H9 (cell line): ENCODE results near the gene DGKH. TPM values are rescaled to one million over a fixed set of nuclear protein-coding genes. Genes with fewer than 3 reads are reported as not detected.
"Not testable (repeated sequence)": the region's sequence is repeated elsewhere in the genome, so short reads cannot be mapped to it uniquely, and the experiment has no call there.

ENCODE experiments used
- DNase-seq: peaks from one replicate; pipeline ENCODE4 v3.0.0-alpha.2; 2017
- H2AFZ ChIP-seq: one replicate; pipeline ENCODE4 v1.6.1; 2013; ENCODE audit warnings: mild to moderate bottlenecking, low read length, control low read depth, moderate library complexity
- H2AK5ac ChIP-seq: 2 replicates; pipeline ENCODE4 v1.6.1; 2013; ENCODE audit warnings: low read length, control low read depth, mixed read lengths; ENCODE audit not compliant: insufficient read length
- H2BK120ac ChIP-seq: one replicate; pipeline ENCODE4 v1.6.1; 2013; ENCODE audit warnings: low read depth, mild to moderate bottlenecking, low read length, control low read depth, inconsistent platforms; ENCODE audit not compliant: poor library complexity, severe bottlenecking
- H2BK12ac ChIP-seq: 2 replicates; pipeline ENCODE4 v1.6.1; 2013; ENCODE audit warnings: low read length, control low read depth, mixed read lengths, low read depth; ENCODE audit not compliant: insufficient read length
- H2BK15ac ChIP-seq: 2 replicates; pipeline ENCODE4 v1.6.1; 2013; ENCODE audit warnings: low read depth, low read length, control low read depth
- H2BK20ac ChIP-seq: one replicate; pipeline ENCODE4 v1.6.1; 2013; ENCODE audit warnings: low read depth, mild to moderate bottlenecking, low read length, control low read depth, inconsistent platforms; ENCODE audit not compliant: poor library complexity, severe bottlenecking
- H2BK5ac ChIP-seq: 2 replicates; pipeline ENCODE4 v1.6.1; 2013; ENCODE audit warnings: low read length, control low read depth, mixed read lengths; ENCODE audit not compliant: insufficient read length
- H3K14ac ChIP-seq: 2 replicates; pipeline ENCODE4 v1.6.1; 2013; ENCODE audit warnings: low read length, control low read depth; ENCODE audit not compliant: insufficient read depth
- H3K18ac ChIP-seq: 2 replicates; pipeline ENCODE4 v1.6.1; 2013; ENCODE audit warnings: low read depth, mild to moderate bottlenecking, mixed read lengths, low read length, control low read depth; ENCODE audit not compliant: insufficient read length
- H3K23ac ChIP-seq: 2 replicates; pipeline ENCODE4 v1.6.1; 2013; ENCODE audit warnings: low read length, control low read depth, mixed read lengths, low read depth; ENCODE audit not compliant: insufficient read length
- H3K23me2 ChIP-seq: 2 replicates; pipeline ENCODE4 v1.6.1; 2013; ENCODE audit warnings: low read depth, mild to moderate bottlenecking, mixed read lengths, low read length, control low read depth; ENCODE audit not compliant: insufficient read length, poor library complexity, severe bottlenecking
- H3K27ac ChIP-seq: 2 replicates; pipeline ENCODE4 v1.5.1; 2013; ENCODE audit warnings: low read length, control low read depth, mixed read lengths, low read depth; ENCODE audit not compliant: insufficient read length
- H3K27me3 ChIP-seq: 2 replicates; pipeline ENCODE4 v1.6.1; 2013; ENCODE audit warnings: low read length, control low read depth, inconsistent platforms; ENCODE audit not compliant: insufficient read depth
- H3K4ac ChIP-seq: 2 replicates; pipeline ENCODE4 v1.6.1; 2013; ENCODE audit warnings: low read depth, mild to moderate bottlenecking, control low read depth, inconsistent platforms, low read length, moderate library complexity
- H3K4me1 ChIP-seq: 2 replicates; pipeline ENCODE4 v1.6.1; 2013; ENCODE audit warnings: low read length, control low read depth, inconsistent platforms; ENCODE audit not compliant: insufficient read depth
- H3K4me2 ChIP-seq: 2 replicates; pipeline ENCODE4 v1.6.1; 2013; ENCODE audit warnings: low read length, control low read depth, mixed read lengths; ENCODE audit not compliant: insufficient read length, insufficient read depth
- H3K56ac ChIP-seq: 2 replicates; pipeline ENCODE4 v1.6.1; 2013; ENCODE audit warnings: low read depth, mild to moderate bottlenecking, mixed read lengths, low read length, control low read depth; ENCODE audit not compliant: insufficient read length
- H3K79me1 ChIP-seq: 2 replicates; pipeline ENCODE4 v1.6.1; 2013; ENCODE audit warnings: low read depth, mild to moderate bottlenecking, moderate library complexity, low read length, control low read depth, inconsistent platforms; ENCODE audit not compliant: insufficient read depth, poor library complexity, severe bottlenecking
- H3K79me2 ChIP-seq: 2 replicates; pipeline ENCODE4 v1.6.1; 2013; ENCODE audit warnings: low read length, control low read depth, inconsistent platforms; ENCODE audit not compliant: insufficient read depth
- H3K9ac ChIP-seq: 2 replicates; pipeline ENCODE4 v1.6.1; 2013; ENCODE audit warnings: low read length, control low read depth, mixed read lengths; ENCODE audit not compliant: insufficient read length; ENCODE audit errors: extremely low read depth
- H3K9me3 ChIP-seq: one replicate; pipeline ENCODE4 v1.6.1; 2013; ENCODE audit warnings: low read depth, low read length, inconsistent platforms; ENCODE audit not compliant: control insufficient read depth
- H3T11ph ChIP-seq: one replicate; pipeline ENCODE4 v1.6.1; 2013; ENCODE audit warnings: mild to moderate bottlenecking, low read length, control low read depth, inconsistent platforms
- H4K20me1 ChIP-seq: one replicate; pipeline ENCODE4 v1.6.1; 2013; ENCODE audit not compliant: control insufficient read depth, insufficient read length, insufficient read depth
- H4K5ac ChIP-seq: 2 replicates; pipeline ENCODE4 v1.6.1; 2013; ENCODE audit warnings: low read depth, mild to moderate bottlenecking, mixed read lengths, low read length, control low read depth; ENCODE audit not compliant: insufficient read length
- H4K8ac ChIP-seq: replicated peaks from 2 replicates; pipeline ENCODE4 v1.6.1; 2013; ENCODE audit warnings: low read length, control low read depth, mixed read lengths, low read depth; ENCODE audit not compliant: insufficient read length
- H4K91ac ChIP-seq: 2 replicates; pipeline ENCODE4 v1.6.1; 2013; ENCODE audit warnings: low read depth, mild to moderate bottlenecking, moderate library complexity, mixed read lengths, low read length, control low read depth; ENCODE audit not compliant: insufficient read length
- H3K27ac Mint-ChIP-seq, 3 experiments: 2 replicates in 2 of 3; 3 replicates in 1 of 3; pipeline ENCODE4 v1.8.0; 2020 to 2021; ENCODE audit warnings: mixed read lengths in 3 of 3, mild to moderate bottlenecking in 1 of 3, moderate library complexity in 1 of 3
- H3K27me3 Mint-ChIP-seq: 2 replicates; pipeline ENCODE4 v1.8.0; 2021; ENCODE audit warnings: low read depth, mild to moderate bottlenecking, moderate library complexity, mixed read lengths
- H3K36me3 Mint-ChIP-seq, 3 experiments: 2 replicates in 2 of 3; 3 replicates in 1 of 3; pipeline ENCODE4 v1.8.0; 2020 to 2021; ENCODE audit warnings: low read depth in 3 of 3, mixed read lengths in 3 of 3; ENCODE audit not compliant: insufficient read depth in 1 of 3
- H3K4me1 Mint-ChIP-seq, 2 experiments: 2 replicates each; pipeline ENCODE4 v1.8.0; 2020; ENCODE audit warnings: mixed read lengths in 2 of 2
- H3K4me3 Mint-ChIP-seq, 2 experiments: 2 replicates in 1 of 2; 3 replicates in 1 of 2; pipeline ENCODE4 v1.8.0; 2020 to 2021; ENCODE audit warnings: mild to moderate bottlenecking in 2 of 2, mixed read lengths in 2 of 2, moderate library complexity in 1 of 2
- H3K9me3 Mint-ChIP-seq, 2 experiments: 2 replicates in 1 of 2; 3 replicates in 1 of 2; pipeline ENCODE4 v1.8.0; 2020; ENCODE audit warnings: mild to moderate bottlenecking in 2 of 2, mixed read lengths in 2 of 2, moderate library complexity in 1 of 2
- CTCF ChIP-seq: fragments of 200-600 bp; sonication (generic); conservative IDR thresholded peaks from 3 replicates; pipeline ENCODE4 v1.8.0; 2021; ENCODE audit warnings: antibody characterized with exemption, mild to moderate bottlenecking
- WGBS: extraction: QIAGEN DNeasy Blood & Tissue Kit; methylation state at CpG from one replicate; pipeline ENCODE4 v1.1.7; 2013; ENCODE audit warnings: missing lambda C conversion rate, low lambda C conversion rate, mixed read lengths; ENCODE audit not compliant: insufficient read length; ENCODE audit errors: extremely low coverage; 5-methylcytosine and 5-hydroxymethylcytosine counted together
- total RNA-seq: library from RNA; stranded (reverse); gene quantifications from 2 replicates; pipeline ENCODE4 v1.2.1, GENCODE V29; 2021

Gene DGKH
- total RNA-seq, 1 experiment from 2014 or later, result 8.6 TPM

DNA sequence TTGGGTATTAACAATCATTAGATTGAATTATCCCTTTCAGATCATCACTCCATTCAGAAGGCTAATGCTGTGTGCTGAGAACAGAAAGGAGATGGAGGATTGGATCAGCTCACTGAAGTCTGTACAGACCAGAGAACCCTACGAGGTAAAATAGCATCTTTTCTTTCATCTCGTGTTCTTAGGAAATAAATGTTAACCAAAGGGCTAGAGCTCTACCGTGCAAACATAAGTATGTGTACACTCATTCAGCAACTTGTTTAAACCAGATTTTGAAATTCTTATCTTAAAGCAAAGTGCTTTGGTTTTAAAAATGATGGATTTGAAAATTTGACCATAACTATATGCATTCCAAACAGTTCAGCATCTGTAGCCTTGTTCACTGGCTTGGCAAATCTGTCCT lies 106.8 kb downstream of the DGKH start:
- H3K27me3 ChIP-seq, result no peaks in the 10 kb centered on the region
- H3K4me1 ChIP-seq, result no peaks in the 10 kb centered on the region
- H4K5ac ChIP-seq, result no peak overlapping the region
- H4K91ac ChIP-seq, result no peak overlapping the region
- H2BK120ac ChIP-seq, result no peak overlapping the region
- no peak overlapping the region for H3K27ac ChIP-seq
- Mint-ChIP-seq H3K9me3 (no peaks in the 10 kb centered on the region), H3K4me1 (peaks cover 5 to 6% of the 10 kb centered on the region in 2 experiments; a peak in 2 of 4 replicates), H3K4me3 (no peak overlapping the region), H3K36me3 (peaks cover 4 to 13% (median 9%) of the 10 kb centered on the region in 3 experiments; a peak in 3 of 7 replicates), H3K27me3 (no peaks in the 10 kb centered on the region), H3K27ac (peak overlapping the region in 1 of 3 experiments; percentile 69; a peak in 1 of 7 replicates)
- H3K14ac ChIP-seq, result no peak overlapping the region
- no peak overlapping the region for H3K23ac ChIP-seq
- WGBS, result no CpG with 5 or more reads among the region's 3 CpGs
- H3K9me3 ChIP-seq, result no peaks in the 10 kb centered on the region
- H2BK20ac ChIP-seq, result no peak overlapping the region
- no peak for DNase-seq
- no peak for TF ChIP-seq CTCF
- no peaks in the 10 kb centered on the region for H4K20me1 ChIP-seq
- no peak overlapping the region for H3K56ac ChIP-seq
- no peak overlapping the region for H3K18ac ChIP-seq
- H4K8ac ChIP-seq, result no peak overlapping the region
- no peak overlapping the region for H2AK5ac ChIP-seq
- no peak overlapping the region for H3K9ac ChIP-seq
- no peaks in the 10 kb centered on the region for H3K23me2 ChIP-seq
- no peak overlapping the region for H3K4ac ChIP-seq
- H3T11ph ChIP-seq, result no peak overlapping the region
- no peak overlapping the region for H2BK12ac ChIP-seq
- peak overlapping the region; percentile 53 for H2BK5ac ChIP-seq
- no peak overlapping the region for H3K4me2 ChIP-seq
- H2AFZ ChIP-seq, result no peak overlapping the region
- H3K79me1 ChIP-seq, result no peaks in the 10 kb centered on the region
- no peaks in the 10 kb centered on the region for H3K79me2 ChIP-seq
- H2BK15ac ChIP-seq, result no peak overlapping the region

- H3K56ac ChIP-seq, H2BK20ac ChIP-seq, H3K27me3 Mint-ChIP-seq: not testable (repeated sequence)
Observed at GRCh38 chr13:42163338-42163737, 114.9 kb downstream of the DGKH start.

More at GRCh38 chr13:42163338-42163737, 114.9 kb downstream of the DGKH start:
- H3K4me2 ChIP-seq, H2BK15ac ChIP-seq, H3K9me3 ChIP-seq, H2AK5ac ChIP-seq, H3K14ac ChIP-seq, H3K4ac ChIP-seq, H4K91ac ChIP-seq, H3K27ac ChIP-seq, H3K4me3 Mint-ChIP-seq, H3K9ac ChIP-seq, H3K27ac Mint-ChIP-seq, H4K20me1 ChIP-seq, H4K8ac ChIP-seq, H3K23me2 ChIP-seq, H2AFZ ChIP-seq, H3K79me2 ChIP-seq, H2BK120ac ChIP-seq, H4K5ac ChIP-seq, H3K18ac ChIP-seq, H3K9me3 Mint-ChIP-seq, H2BK12ac ChIP-seq, H2BK5ac ChIP-seq, DNase-seq, H3K23ac ChIP-seq, H3K79me1 ChIP-seq, H3K27me3 ChIP-seq, H3T11ph ChIP-seq, H3K4me1 ChIP-seq: not testable (repeated sequence)
- H3K4me1 Mint-ChIP-seq, result peaks cover 13% of the 10 kb centered on the region in 2 experiments
- no CpG with 5 or more reads among the region's 2 CpGs for WGBS
- H3K36me3 Mint-ChIP-seq, result peaks cover 12 to 19% (median 13%) of the 10 kb centered on the region in 3 experiments
